ENCODE data around the gene PITPNM3. TPM values are rescaled to one million over a fixed set of nuclear protein-coding genes. Genes with fewer than 3 reads are reported as not detected.

The PITPNM3 gene
- total RNA-seq, 4 donors from 2014 or later = 4.0 to 10.9 (median 5.6) TPM

- intact Hi-C loops (cut with DNase I) = no loop called here
- Histone ChIP-seq H3K27me3 (no peaks in the 10 kb centered on the region), H3K4me1 (peaks cover 0 to 10% of the 10 kb centered on the region in 2 donors), H3K9me3 (no peaks in the 10 kb centered on the region), H3K36me3 (no peaks in the 10 kb centered on the region), H3K27ac (no peak overlapping the region), H3K4me3 (replicated peaks in 1 of 3) (no peak overlapping the region)
- TF ChIP-seq CTCF (IDR thresholded peaks at IDR 0.05) (no peak), POLR2A (IDR thresholded peaks at IDR 0.05) (no peak)
- 78% methylated on average over 10 to 15 of the region's 15 CpGs for WGBS, 2 donors
- no peak for DNase-seq
These were observed 59.5 kb downstream of the PITPNM3 start for GRCh38 chr17:6496640-6497441.

- Histone ChIP-seq H3K9me3 (no peaks in the 10 kb centered on the region), H3K4me3 (replicated peaks in 1 of 3) (no peak overlapping the region), H3K36me3 (no peaks in the 10 kb centered on the region), H3K4me1 (peaks cover 0 to 10% of the 10 kb centered on the region in 2 donors), H3K27ac (no peak overlapping the region), H3K27me3 (no peaks in the 10 kb centered on the region)
- DNase-seq = no peak
- intact Hi-C loops (cut with DNase I) = no loop called here
- WGBS, 2 donors = 46 to 59% methylated on average over 8 of the region's 8 CpGs
- no peak for TF ChIP-seq CTCF (IDR thresholded peaks at IDR 0.05)
- TF ChIP-seq POLR2A (IDR thresholded peaks at IDR 0.05) = no peak
These were observed 60.3 kb downstream of the PITPNM3 start for GRCh38 chr17:6496116-6496481.

GRCh38 chr17:6495450-6496115 lies 60.8 kb downstream of the PITPNM3 start:
- intact Hi-C loops (cut with DNase I) = no loop called here
- no peaks in the 10 kb centered on the region for H3K36me3 ChIP-seq
- no peak for DNase-seq
- H3K9me3 ChIP-seq = no peaks in the 10 kb centered on the region
- H3K27ac ChIP-seq = no peak overlapping the region
- peaks cover 0 to 10% of the 10 kb centered on the region in 2 donors for H3K4me1 ChIP-seq
- H3K4me3 ChIP-seq (replicated peaks in 1 of 3) = no peak overlapping the region
- WGBS, 2 donors = 68 to 73% methylated on average over 13 to 15 of the region's 15 CpGs
- TF ChIP-seq POLR2A (IDR thresholded peaks at IDR 0.05) (no peak), CTCF (IDR thresholded peaks at IDR 0.05) (no peak)
- H3K27me3 ChIP-seq = no peaks in the 10 kb centered on the region

- no peak for DNase-seq
- no peaks in the 10 kb centered on the region for H3K27me3 ChIP-seq
- TF ChIP-seq POLR2A (IDR thresholded peaks at IDR 0.05) (no peak), CTCF (IDR thresholded peaks at IDR 0.05) (no peak)
- no peaks in the 10 kb centered on the region for H3K9me3 ChIP-seq
- H3K36me3 ChIP-seq = no peaks in the 10 kb centered on the region
- intact Hi-C loops (cut with DNase I) = no loop called here
- no peak overlapping the region for H3K27ac ChIP-seq
- peaks cover 0 to 10% of the 10 kb centered on the region in 2 donors for H3K4me1 ChIP-seq
- WGBS, 2 donors = 76 to 79% methylated on average over 5 of the region's 5 CpGs
- H3K4me3 ChIP-seq (replicated peaks in 1 of 3) = no peak overlapping the region
These were observed 62.0 kb downstream of the PITPNM3 start for GRCh38 chr17:6494239-6494941.
